GM23248 (cell line): ENCODE results near the gene KRT2.

Experiments used
- EZH2 ChIP-seq: fragments of 200-600 bp; sonication (generic); IDR thresholded peaks from 2 replicates; pipeline ENCODE4 v1.6.1; 2018; ENCODE audit warnings: antibody characterized with exemption, mild to moderate bottlenecking; ENCODE audit not compliant: insufficient read depth, poor library complexity, severe bottlenecking
- EZH2phosphoT487 ChIP-seq: fragments of 200-600 bp; sonication (generic); IDR thresholded peaks from 2 replicates; pipeline ENCODE4 v1.6.1; 2018; ENCODE audit warnings: antibody characterized with exemption, moderate library complexity, mild to moderate bottlenecking, low read depth; ENCODE audit not compliant: insufficient read depth

GRCh38 chr12:52680363-52680762, 28.4 kb upstream of the KRT2 start, which contains the start of gene KRT1:
- TF ChIP-seq EZH2phosphoT487 = no peak
- no peak for TF ChIP-seq EZH2
